TTC549 (cell line): ENCODE results near the gene CHAT.

Experiments used
- FAIRE-seq: peaks from 2 replicates; lab custom pipeline; 2012; peaks lifted over from hg19 to GRCh38; lab: Jason Lieb, UNC

The CHAT gene

GRCh38 chr10:49688920-49689319 is 75.1 kb downstream of the CHAT start:
- FAIRE-seq = no peak

- FAIRE-seq = no peak
These were observed 76.2 kb downstream of the CHAT start for GRCh38 chr10:49689882-49690510.

DNA sequence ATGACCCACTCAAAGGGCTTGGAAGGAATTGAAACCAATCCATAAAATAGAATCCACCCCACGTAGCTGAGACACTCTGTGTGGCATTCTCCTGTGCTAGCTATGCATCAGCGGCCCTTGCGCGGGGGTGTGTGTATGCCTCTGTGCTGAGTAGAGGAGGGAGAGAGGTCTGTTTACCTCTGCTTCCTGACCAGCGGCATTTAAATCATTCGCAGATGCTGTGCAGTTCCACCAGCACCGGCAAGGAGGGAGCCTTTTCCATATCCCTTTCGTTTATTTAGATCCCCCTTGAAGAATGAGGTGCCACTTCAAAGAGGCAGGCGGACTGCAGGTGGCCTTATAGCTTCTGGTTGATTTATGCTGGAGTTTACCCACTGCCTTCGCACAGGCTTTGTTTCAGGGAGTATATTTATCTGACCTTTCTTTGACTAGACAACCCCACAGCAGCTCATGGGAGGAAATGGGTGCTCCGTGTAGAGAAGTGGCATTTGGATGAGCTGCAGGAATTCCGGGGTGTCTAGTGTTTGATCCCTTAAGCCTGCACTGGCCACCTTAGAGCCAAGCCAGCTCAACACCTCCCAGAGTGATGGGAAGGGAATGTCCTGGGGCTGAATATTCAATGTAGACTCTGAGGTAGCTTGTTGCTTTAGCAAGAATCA is 77.0 kb downstream of the CHAT start:
- no peak for FAIRE-seq

DNA sequence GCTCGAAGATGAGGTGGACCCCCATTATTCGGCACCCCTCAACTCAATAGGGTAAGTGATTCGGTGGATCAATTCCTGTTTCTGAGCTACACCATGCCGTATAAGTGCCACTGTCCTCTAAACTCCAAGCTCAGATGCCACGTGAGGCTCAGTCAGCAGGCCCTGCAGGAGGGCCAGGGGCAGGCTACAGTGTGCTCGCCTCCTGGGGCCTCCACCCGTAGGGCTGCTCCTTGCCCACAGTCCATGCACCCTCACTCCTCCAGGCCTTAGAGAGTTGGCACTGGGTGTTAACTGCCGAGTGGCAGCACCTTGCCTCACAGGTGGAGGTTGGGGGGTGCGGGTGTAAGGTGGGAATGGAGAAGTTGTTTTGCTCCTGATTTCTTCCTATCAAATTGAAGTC is 77.8 kb downstream of the CHAT start:
- no peak for FAIRE-seq

- no peak for FAIRE-seq
These were observed 80.6 kb downstream of the CHAT start for GRCh38 chr10:49694466-49694865.

DNA sequence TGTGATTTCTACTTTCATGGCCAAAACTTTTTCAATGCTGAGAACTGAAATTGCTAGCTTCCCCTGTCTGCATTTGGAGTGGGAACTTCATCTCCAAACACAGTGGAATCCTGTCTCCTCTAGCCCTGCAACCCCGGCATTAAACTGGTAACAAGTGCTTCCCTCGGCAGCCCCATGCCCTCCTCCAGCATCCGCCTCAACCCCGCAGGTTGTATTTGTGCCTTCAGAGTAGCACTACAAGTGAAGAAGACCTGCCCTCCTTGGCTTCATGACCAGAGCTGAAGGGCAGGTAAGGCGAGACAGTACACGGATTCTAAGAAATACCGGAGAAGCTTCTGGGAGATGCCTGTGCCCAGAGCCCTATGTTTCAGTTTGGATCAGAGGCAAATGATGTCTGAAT is 82.5 kb downstream of the CHAT start:
- no peak for FAIRE-seq

- no peak for FAIRE-seq
These were observed 84.8 kb downstream of the CHAT start for GRCh38 chr10:49698679-49699078.

DNA sequence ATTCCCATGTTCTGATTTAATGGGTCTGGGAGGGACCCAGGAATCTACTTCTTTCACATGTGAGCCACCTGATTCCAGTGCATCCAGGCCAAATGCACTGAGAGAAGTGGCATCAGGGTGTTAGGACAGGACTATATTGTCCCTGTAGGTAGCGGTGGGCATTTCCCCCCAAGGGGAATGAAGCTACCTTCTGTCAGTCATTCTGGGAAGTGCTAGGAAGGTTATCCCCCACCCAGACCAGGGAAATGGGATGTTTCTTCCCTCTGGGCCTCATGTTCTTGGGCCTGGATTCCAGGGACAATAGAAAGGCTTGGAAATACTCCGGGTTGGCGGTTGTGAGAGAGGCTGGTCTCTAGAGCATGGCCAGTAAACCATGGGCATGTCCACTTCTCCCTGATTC is 86.4 kb downstream of the CHAT start:
- no peak for FAIRE-seq

DNA sequence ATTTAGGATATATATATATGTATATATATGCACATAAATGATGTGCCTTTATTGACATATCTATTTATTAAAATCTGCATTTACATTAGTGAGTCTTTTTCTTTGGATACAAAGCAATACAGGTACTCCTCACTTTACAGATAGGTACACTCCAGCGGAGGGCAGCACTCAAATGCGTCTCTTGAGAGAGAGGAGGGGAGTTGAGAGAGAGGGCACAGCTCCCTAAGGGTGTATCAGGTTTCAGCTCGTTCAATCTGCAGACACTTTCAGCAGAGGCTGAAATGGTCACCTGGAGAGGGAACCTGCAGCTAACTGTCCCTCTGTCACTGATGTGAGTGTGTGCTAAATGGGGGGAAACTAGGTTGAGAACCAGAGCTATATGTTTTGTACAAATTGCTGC is 87.2 kb downstream of the CHAT start:
- no peak for FAIRE-seq

DNA sequence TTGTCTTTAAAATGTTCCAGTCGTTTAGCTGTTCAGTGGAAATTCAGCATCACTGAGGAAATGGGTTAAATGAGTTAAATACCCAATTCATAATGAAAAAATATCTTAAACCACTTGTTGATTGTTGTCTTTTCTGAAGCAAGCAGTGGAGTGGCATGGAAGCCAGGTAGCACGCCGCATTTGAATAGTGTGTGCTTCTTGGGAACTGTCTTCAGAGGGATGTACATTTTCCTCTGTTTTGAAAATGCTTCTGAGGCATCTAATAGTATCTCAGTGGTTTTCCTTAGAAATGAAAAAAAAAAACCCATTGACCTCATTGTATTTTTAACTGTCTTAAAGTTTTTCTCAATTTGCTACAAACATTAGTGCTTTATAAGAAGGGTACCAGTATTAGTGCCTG is 93.7 kb downstream of the CHAT start:
- FAIRE-seq = no peak

GRCh38 chr10:49709934-49710333 is 96.1 kb downstream of the CHAT start:
- FAIRE-seq = no peak

DNA sequence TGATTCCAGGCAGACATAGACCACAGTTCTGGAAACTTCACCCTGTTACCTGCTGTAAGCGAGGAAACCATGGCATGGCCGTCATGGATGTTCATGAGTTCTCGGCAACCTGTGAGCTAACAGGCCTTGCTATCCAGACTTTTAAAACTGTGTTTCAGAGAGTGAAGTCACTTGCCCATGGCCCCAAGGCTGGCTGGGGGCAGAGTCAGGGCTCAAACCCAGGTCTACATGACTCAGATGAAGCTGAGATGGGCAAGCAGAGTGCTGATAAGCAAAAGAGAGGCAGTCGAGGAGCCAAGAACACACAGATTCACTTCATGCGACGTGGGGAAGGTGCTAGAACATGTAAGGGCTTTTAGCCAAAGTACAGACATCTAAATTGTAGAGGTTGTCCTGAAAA is 97.1 kb downstream of the CHAT start:
- FAIRE-seq = no peak

GRCh38 chr10:49711481-49711880 is 97.6 kb downstream of the CHAT start:
- FAIRE-seq = no peak

DNA sequence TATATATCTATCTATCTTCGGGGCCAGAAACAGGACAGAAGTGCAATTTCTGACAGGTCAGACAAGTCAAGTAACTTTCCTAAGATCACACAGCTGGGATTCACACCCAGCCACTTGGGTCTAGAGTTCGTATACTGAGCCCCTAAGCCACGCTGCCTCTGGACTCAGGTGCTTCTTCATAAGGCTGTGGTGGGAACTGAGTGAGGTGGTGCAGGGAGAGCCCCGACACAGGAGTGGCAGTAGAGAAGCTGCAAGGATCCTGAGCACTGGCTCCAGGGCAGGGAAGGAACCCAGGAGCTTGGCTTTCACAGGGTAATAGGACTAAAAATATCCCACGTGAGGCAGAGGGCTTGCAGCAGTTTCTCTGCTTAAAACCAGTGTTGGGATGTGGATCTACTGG is 99.4 kb downstream of the CHAT start:
- no peak for FAIRE-seq
